22Rv1 (cell line): ENCODE data around the gene CREG1.

Experiments used
- ZFX ChIP-seq: fragments of 450-650 bp; IDR thresholded peaks from 2 replicates; pipeline ENCODE4 v1.6.1; 2017; ENCODE audit warnings: antibody characterized with exemption, borderline replicate concordance
- TF ChIP-seq, protein P1 (sequence below): fragments of 450-650 bp; IDR thresholded peaks from 2 replicates; pipeline ENCODE4 v1.5.1; 2017; ENCODE audit warnings: mild to moderate bottlenecking

DNA sequence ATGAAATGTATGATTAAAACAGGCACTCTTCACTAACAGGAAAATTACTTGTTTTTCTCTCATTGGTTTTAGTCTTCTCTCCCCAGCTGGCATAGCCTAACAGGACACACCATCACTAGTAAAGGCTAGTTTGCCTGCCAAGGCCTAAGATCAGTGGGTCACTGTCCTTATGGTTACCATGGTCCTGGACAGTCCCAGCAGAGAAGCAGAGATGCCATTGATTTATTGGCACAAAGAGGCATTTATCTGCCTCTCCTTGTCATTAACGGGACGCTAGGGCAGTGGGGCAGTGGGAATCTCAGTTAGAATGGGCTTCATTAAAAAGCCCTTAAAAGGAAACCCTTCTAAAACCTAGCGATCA is 49.1 kb downstream of the CREG1 start:
- TF ChIP-seq, protein P1, sequence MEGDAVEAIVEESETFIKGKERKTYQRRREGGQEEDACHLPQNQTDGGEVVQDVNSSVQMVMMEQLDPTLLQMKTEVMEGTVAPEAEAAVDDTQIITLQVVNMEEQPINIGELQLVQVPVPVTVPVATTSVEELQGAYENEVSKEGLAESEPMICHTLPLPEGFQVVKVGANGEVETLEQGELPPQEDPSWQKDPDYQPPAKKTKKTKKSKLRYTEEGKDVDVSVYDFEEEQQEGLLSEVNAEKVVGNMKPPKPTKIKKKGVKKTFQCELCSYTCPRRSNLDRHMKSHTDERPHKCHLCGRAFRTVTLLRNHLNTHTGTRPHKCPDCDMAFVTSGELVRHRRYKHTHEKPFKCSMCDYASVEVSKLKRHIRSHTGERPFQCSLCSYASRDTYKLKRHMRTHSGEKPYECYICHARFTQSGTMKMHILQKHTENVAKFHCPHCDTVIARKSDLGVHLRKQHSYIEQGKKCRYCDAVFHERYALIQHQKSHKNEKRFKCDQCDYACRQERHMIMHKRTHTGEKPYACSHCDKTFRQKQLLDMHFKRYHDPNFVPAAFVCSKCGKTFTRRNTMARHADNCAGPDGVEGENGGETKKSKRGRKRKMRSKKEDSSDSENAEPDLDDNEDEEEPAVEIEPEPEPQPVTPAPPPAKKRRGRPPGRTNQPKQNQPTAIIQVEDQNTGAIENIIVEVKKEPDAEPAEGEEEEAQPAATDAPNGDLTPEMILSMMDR = no peak
- no peak for TF ChIP-seq ZFX
